GM12864 (cell line): Measurements from ENCODE around the gene RIMBP3C.
"Not testable (repeated sequence)": the region's sequence is repeated elsewhere in the genome, so short reads cannot be mapped to it uniquely, and the experiment has no call there.

Experiments
- DNase-seq: peaks from one replicate; pipeline ENCODE4 v3.0.0-alpha.2; 2011; ENCODE audit warnings: low read depth
- H3K4me3 ChIP-seq: 2 replicates; pipeline ENCODE4 v1.5.1; 2011; ENCODE audit warnings: mild to moderate bottlenecking, low read depth, low read length, control low read depth

Gene RIMBP3C

DNA sequence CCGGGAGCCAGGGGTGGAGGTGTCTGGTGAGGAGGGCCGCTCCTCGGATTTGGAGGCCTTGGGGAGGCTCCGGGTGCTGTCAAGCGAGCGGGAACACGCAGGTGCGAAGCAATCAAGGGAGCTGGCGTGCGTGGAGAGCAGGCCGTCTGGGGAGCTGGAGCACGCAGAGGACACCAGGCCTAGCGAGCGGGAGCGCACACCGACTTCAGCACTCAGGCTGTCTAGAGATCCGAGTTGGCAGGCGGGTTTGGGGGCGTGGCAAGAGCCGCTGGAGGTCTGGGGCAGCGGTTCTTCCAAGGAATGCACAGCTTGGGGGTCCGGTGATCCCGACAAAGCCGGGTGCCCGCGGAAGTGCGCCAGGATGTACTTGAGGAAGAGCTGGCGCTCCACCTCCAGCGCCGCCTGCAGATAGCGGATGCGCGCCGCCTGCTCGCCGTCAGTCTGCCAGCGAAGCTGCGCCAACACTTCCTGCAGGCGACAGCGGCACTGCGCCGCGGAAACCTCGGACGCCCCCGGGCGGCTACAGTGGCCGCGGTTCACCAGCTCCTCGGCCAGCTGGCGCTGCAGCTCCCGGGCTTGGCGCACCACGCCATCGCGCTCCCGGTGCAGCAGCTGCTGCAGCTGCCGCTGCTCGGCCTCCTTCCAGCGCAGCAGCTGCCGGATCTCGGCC is 1.1 kb downstream of the RIMBP3C start:
- not testable (repeated sequence) for H3K4me3 ChIP-seq, DNase-seq

DNA sequence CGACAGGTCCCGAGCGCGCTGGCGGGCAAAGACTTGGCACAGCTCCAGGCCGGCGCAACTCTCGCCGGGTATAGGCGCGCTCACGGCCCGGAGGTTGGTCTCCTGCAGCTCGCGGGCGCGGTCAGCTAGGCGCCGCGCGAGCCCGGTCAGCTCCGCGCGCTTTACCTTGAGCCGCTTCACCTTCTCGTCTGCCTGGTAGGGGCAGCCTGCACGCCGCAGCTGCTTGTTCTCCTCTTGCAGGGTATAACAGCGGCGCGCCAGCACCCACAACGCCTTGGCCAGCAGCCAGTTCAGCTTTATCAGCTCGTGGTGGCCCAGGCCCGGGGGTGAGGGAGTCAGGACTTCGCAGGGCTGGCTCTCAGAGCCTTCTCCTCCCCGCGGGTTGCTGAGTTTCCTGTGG is 1.7 kb downstream of the RIMBP3C start:
- not testable (repeated sequence) for DNase-seq

DNA sequence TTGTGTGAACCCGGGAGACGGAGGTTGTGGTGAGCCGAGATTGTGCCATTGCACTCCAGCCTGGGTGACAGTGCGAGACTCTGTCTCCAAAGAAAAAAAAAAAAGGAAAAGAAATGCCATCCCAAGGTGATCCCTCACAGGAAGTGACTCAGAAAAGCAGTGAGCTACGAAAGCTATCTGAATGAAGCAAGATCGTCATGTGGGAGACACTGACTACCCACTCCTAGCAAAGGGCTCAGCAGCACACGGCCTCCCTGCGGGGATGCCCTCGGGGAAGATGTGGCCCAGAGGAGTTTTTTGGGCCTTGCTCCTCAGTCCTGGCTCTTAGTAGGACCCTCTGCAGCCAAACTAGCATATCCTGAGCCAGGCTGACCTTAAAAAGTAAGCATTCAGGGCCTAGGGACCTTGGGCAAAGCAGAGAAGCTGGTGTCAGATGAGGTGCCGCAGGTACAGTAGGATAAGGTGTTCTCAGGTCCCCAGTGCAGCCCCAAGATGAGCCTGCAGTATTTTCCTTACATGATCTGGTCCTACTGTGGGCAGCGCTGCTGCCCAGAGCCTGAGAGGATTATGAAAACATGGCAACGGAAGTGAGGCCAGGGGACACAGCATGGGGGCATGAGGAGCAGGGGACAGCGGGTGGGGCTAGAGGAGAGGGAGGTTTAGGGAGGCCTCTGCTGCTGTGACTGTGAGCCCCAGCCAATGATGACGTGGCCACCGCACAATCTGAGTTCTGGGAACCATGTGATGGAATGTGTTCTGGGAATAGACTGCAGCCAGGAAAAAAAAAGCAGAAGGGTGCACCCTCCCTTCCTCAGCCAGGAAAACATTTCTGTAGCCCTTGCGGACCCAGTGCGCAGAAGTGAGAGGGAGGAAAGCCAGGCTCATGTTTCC is 6.6 kb downstream of the RIMBP3C start:
- not testable (repeated sequence) for H3K4me3 ChIP-seq, DNase-seq

More for the DNA sequence above, 1.7 kb downstream of the RIMBP3C start:
- not testable (repeated sequence) for H3K4me3 ChIP-seq

DNA sequence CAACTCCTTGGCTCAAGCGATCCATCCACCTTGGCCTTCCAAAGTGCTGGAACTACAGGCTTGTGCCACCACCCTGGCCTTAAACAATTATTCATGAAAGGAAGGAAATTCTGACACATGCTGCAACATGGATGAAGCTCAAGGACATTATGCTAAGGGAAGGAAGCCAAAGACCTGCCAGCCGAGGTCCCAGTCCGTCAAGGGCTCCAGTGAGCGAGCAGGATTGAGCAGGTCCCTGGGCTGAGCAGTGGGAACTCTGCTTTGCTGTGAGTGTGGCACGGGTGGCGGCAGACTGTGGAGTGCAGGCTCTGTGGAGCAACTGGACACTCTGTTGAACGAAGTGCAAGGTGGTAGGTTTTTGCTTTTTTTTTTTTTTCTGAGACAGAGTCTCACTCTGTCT is 11.4 kb downstream of the RIMBP3C start:
- not testable (repeated sequence) for H3K4me3 ChIP-seq, DNase-seq

DNA sequence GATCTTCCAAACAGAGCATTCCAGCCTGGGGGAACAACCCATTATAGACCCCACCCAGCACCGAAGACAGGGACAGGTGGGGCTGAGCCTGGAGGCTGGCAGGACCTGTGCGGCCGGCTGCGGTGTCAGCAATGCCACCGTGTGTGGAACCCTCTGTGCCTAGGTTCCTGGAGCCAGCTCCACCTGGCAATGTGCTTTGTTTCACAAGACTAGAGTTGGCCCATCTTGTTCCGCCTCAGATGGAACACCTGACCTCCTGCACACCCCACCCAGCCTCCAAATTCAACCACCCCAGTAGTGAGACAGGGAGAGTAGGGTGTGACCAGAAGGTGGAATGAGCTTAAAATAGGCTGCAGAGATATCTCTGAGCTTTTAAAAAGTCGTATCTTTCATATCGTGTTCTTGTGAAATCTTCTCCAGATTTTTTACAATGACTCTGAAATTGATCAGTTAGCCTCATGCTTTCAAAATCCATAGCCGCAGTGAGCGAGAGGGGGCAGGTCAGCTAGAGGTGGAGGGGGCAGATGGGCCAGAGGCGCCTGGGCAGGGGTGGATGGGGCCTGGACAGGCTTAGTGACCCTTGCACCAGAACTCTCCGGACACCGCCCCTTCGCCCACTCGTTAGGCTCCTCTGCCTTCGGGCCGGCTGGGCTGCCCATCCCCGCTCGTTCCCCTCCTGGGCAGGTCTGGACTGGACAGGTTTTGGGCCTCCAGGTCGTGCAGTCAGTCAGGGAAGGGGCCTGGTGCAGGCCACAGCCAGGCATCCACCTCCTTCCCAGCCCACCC is 18.2 kb downstream of the RIMBP3C start:
- not testable (repeated sequence) for DNase-seq, H3K4me3 ChIP-seq

DNA sequence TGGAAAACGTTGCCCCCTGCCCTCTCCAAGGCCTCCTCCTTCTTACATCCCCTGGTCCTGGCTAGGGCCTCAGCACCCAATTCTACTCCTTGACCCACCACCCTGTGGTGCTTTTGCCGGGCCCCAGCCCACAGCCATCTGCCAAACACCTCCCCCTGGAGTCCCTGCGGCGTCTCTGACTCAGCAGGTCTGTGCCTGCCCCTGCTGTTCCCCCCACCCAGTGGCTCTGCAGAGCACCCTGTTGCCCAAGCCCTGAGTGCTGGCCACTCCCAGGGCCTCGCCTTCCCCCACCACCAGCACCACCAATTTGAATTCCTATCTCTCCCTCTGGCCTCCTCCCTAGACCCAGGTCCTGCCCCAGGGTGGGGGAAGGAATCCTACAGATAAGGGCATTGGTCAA is 19.7 kb downstream of the RIMBP3C start:
- not testable (repeated sequence) for DNase-seq, H3K4me3 ChIP-seq

DNA sequence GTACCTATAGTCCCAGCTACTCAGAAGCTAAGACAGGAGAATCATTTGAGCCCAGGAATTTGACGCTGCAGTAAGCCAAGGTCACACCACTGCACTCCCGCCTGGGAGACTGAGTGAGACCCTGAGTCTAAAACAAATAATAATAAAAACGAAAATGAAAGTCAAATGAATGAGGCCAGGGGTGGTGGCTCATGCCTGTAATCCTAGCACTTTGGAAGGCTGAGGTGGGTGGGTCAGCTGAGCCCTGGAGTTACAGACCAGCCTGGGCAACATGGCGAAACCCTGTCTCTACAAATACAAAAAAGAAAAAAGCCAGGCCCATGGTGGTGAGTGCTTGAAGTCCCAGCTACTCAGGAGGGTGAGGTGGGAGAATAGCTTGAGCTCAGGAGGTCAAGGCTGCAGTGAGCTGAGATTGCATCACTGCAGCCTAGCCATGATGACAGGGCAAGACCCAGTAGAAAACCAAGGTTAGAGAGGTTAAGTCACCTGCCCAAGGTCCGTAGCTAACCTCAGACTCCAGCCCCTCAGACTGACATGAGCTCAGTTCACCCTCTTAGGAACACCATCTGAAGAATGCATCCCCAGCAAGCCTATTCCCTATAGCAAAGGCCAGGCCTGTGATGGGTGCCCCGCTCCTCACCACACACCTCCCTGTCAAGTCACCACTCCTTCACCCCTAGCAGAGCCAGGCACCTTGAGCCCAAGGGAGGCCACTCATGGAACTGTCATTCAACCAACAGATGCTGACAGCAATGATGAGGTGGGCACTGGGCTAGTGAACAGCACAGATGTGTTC is 24.4 kb downstream of the RIMBP3C start:
- H3K4me3 ChIP-seq, DNase-seq: not testable (repeated sequence)

DNA sequence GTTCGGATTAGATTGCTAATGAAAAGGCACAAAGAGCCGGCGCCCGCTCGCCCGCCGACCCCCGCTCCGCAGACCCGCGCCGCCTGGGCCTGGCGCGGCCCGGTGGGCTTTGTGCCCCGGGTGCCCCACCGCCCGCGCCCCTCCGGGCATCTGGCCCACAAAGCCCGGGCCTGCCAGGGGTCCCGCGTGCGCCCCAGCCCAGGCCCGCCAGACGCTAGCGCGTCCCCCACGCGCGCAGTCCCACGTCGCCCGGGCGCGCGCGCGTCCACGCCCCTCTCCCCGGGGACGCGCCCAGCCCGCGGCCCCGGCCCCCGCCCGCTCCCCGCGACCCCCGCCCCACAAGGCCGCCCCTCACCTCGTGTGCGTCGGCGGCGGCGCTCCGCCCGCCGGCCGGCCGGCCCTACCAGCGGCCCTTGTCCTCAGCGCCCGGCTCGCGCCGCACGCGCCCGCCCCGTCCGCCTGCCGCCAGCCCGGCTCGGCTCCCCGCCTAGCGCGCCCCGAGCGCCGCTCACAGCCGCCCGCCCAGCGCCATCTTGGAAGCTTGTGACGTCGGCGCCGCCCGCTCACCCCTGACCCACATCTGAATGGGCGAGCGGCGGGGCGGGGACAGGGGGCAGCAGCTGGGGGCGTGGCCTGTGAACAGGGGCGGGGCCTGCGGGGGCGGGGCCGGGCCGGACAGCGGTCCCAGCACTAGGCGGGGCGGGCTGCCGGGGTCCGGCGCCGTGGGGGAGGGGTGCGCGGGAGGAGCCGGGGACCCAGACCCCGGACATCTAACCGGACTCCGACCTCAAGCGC is 34.1 kb downstream of the RIMBP3C start:
- DNase-seq: not testable (repeated sequence)

DNA sequence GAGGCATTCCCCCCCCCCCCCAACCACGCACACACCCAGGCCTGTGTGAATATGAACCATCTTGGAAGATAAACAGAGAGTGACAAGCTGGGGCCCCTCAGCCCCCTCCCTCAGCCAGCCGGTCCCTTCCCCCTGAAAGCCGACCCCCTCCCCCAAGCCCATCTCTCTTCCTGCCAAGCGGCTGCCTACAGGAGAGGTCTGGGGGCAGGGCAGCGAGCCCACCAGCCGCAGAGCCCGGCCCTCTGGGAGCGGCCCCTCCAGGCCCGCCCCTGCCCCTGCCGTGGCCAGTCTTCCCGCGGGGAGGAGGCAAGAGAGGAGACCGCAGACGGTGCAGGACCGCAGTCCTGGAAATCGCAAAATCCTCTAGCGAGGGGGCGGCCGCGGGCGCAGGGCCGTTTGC is 34.7 kb downstream of the RIMBP3C start:
- not testable (repeated sequence) for H3K4me3 ChIP-seq, DNase-seq

More for the DNA sequence above, 34.1 kb downstream of the RIMBP3C start:
- not testable (repeated sequence) for H3K4me3 ChIP-seq

DNA sequence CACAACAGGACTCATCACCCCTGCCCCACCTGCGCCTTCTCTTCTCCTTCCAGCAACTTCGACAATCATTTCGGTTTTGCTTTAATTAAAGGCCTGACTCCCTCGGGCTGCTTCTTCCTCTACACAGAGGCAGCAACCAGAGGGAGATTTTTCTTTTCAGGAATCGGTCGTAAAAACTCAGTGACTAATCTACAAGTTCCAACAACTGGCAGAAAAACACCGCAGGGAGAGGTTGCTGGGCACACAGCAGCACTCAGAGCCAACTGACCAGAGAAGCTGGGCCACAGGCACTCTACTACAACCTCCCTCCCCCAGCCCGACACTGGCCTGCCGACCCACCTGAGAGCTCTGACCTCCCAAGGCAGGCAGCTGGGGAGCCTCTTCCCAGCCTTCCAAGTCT is 36.0 kb downstream of the RIMBP3C start:
- not testable (repeated sequence) for DNase-seq, H3K4me3 ChIP-seq

DNA sequence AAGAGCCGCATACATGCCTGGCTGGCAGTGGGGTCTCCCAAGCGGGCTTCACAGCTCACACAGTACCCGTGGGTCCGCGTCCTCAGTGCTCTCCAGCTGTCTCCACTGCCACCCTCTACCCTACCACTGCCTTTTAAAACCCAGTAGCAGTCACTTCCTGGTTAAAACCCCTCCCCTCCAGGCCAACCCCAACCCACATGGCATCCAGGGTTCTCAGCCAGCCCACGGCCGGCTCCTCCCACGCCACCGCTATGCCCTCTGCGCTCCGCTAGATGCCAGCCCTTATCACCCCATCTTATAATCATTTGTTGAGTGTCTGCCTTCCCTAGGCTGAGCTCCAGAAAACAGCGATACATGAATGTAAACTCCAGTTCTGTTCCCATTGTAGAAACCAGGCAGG is 37.1 kb downstream of the RIMBP3C start:
- DNase-seq, H3K4me3 ChIP-seq: not testable (repeated sequence)

DNA sequence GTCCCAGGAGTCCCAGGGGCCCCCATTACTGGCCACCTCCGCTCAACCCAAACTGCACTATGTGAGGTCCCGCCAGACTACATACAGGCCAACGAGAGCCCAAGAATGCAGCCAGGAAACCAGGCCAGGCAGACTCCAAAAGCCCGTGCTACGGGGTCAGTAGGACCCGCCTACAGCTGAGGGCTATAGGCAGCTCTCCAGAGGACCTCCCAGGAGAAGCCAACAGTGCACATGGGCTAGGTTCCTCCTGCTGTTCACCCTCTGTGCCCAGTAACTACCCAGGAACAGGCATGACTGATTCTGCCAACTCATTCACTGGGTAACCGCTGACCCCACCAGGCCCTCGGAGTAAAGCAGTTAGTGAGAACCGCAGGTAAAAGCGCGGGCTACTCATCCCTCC is 39.2 kb downstream of the RIMBP3C start:
- not testable (repeated sequence) for H3K4me3 ChIP-seq, DNase-seq

DNA sequence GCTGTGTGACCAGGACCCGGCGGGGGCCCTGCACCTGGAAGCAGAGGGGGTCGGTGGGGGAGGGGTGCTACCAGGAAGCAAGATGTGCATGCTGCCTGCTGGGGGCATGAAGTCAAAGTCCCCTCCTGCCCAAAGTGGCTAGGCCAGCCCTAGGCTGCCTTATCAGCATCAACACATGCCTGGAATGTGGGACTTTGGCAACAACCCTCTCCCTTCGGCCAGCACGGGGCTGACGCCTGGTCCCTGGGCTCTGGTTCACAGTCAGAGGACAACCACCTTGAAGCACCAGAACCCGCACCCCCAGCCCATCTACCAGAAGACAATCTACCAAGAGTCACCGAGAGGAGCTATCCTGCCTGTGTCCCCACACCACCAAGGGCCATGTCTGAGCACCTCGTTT is 40.9 kb downstream of the RIMBP3C start:
- H3K4me3 ChIP-seq, DNase-seq: not testable (repeated sequence)

DNA sequence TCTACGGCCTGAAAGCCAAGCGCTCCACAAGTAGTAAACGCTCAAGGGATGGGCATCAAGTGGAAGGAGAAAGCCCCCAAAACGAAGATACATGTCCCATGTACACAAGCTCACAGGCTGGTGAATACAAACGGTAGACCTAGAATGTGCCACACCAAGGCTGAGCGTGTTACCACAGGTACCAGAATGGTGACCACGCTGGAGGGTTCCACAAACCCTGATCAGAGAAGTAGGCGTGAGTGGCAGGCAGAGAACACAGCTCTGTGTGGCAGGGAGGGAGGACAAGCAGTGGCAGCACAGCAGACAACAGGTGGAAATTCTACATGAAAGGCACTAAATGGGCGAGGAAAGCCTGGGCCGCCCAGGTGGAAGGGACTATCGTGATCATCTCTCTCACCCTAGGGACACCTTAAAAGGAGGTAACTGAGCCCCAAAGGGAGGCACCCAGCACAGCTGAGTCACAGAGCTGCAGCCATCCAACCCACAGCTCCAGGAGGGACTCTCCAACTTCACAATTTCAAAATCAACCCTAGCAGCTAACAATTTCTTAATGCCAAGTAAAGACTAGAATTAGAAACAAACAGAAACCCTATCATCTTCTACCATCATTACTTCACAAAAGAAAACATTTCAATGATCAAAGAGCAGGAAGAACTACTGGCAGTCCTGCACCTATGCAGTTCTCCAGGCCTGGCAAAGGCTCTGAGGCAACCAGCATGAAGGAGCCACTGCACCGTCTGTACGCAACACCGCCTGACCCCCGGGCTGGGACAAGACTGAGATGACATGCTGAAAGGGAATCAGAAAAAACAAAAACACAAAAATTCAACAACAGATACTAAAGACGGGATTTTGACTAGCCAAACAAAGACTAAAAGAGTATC is 51.4 kb downstream of the RIMBP3C start:
- DNase-seq, H3K4me3 ChIP-seq: not testable (repeated sequence)

DNA sequence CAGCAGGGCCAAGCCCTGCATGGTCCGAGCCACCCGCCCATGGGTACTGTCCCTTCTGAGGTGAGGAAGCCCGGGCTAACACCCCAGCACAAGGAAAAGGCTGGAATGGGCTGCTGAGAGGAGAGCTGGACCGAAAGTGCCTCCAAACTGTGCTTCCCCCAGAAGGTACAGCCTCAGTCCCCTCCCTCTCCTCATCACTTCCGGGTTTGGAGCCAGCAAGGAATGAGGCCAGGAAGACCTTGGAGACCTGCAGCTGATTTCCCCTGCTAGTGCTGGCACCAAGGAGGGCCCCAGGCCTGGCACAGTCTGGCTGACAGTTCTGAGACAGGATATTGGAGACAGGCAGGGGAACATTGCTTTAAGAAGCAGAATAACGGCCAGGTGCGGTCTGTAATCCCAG is 52.8 kb downstream of the RIMBP3C start:
- H3K4me3 ChIP-seq, DNase-seq: not testable (repeated sequence)

DNA sequence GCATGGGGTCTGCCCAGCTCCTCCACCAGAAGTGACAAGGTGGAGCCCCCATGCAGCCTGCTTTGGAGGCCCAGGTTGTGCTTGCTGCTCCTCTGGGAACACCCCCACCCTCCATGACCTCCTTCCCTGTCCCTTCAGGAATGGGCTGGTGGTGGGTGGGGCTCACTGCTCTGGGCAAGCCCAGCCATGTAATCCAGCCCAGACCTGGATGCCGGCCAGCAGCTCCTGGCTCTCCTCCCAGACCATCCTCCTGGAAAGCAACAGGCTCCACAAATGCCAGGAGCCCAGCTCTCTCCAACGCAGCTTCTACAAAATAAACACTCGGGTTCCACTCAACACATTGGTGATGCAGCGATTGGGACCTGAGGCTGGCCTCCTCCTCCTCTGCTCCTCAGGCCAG is 53.3 kb downstream of the RIMBP3C start:
- not testable (repeated sequence) for DNase-seq, H3K4me3 ChIP-seq
